GM18507 (cell line): ENCODE results near the gene INSRR.

Source experiments
- DNase-seq: peaks from one replicate; pipeline ENCODE4 v3.0.0; 2011; ENCODE audit warnings: low read depth; ENCODE audit not compliant: insufficient read length; ENCODE audit errors: extremely low spot score
- FAIRE-seq: peaks from 2 replicates; lab custom pipeline; 2011; peaks lifted over from hg19 to GRCh38; lab: Jason Lieb, UNC

Gene INSRR

GRCh38 chr1:156797212-156797871 lies 61.6 kb downstream of the INSRR start:
- FAIRE-seq (peak; percentile 86), DNase-seq (no peak)

- DNase-seq (no peak), FAIRE-seq (no peak)
Measured at GRCh38 chr1:156796340-156797097, 62.4 kb downstream of the INSRR start.

GRCh38 chr1:156795787-156796186 lies 63.1 kb downstream of the INSRR start:
- FAIRE-seq = no peak

GRCh38 chr1:156795374-156795733 lies 63.6 kb downstream of the INSRR start:
- DNase-seq = no peak
- no peak for FAIRE-seq

More at GRCh38 chr1:156795787-156796186, 63.1 kb downstream of the INSRR start:
- DNase-seq = no peak

DNA sequence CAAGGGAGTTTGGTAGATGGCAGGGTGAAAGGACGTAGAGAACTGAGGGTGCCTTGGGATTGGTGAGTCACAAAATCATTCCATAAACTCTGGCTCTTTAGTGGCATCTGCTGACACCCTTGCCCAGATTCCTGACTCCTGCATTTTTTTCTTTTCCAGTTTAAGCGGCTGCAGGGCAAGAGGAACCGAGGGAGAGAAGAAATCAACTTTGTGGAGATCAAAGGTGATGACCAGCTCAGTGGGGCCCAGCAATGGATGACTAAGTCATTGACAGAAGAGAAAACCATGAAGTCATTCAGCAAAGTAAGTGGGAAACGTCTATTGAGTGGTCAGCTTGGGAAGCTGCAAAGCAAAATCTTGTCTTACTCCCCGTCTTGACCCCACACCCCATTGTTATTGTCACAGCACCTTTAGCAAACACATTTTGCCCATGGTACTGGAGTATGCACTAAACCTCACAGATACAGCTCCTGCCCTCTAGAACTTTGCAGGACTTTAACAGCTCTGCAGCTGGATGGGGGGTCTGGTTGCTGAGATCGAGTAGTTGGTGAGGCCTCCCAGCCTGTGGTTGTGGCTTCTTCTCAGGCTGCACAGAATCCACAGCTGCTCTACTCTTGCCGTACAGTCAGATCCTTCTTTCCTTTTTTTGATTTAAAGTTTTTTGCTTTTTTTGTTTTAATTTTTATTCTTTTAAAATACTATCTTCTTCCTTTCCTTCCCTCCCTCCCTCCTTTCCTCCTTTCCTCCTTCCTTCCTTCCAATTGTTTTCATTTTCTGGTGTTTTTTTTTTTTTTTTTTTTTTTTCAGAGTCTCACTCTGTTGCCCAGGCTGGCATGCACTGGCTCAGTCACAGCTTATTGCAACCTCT lies 64.2 kb downstream of the INSRR start:
- FAIRE-seq = no peak
- no peak for DNase-seq
